Neural progenitor cell (in vitro differentiated cells): ENCODE data around the gene GPR85. TPM values are rescaled to one million over a fixed set of nuclear protein-coding genes. Genes with fewer than 3 reads are reported as not detected.

Source experiments
- DNase-seq: peaks from one replicate; pipeline ENCODE4 v3.0.0-alpha.2; 2016; ENCODE audit warnings: low spot score
- H2AFZ ChIP-seq: fragments of 200-600 bp; sonication (generic); replicated peaks from 2 replicates; pipeline ENCODE4 v1.6.1; 2016; ENCODE audit warnings: antibody characterized with exemption
- H3F3A ChIP-seq: fragments of 200-600 bp; sonication (generic); 2 replicates; pipeline ENCODE4 v1.6.1; 2016; ENCODE audit warnings: antibody characterized with exemption, low read depth
- H3K27ac ChIP-seq: fragments of 200-600 bp; sonication (generic); 2 replicates; pipeline ENCODE4 v1.5.1; 2016; ENCODE audit warnings: mild to moderate bottlenecking
- H3K27me3 ChIP-seq: fragments of 200-600 bp; sonication (generic); 2 replicates; pipeline ENCODE4 v1.6.1; 2016; ENCODE audit warnings: mild to moderate bottlenecking, moderate library complexity
- H3K36me3 ChIP-seq: fragments of 200-600 bp; sonication (generic); 2 replicates; pipeline ENCODE4 v1.5.1; 2016
- H3K4me1 ChIP-seq: fragments of 200-600 bp; sonication (generic); 2 replicates; pipeline ENCODE4 v1.6.1; 2016; ENCODE audit warnings: mixed run types
- H3K4me2 ChIP-seq: fragments of 200-600 bp; sonication (generic); 2 replicates; pipeline ENCODE4 v1.6.1; 2016
- H3K4me3 ChIP-seq: fragments of 200-600 bp; sonication (generic); 2 replicates; pipeline ENCODE4 v1.5.1; 2016
- H3K79me2 ChIP-seq: fragments of 200-600 bp; sonication (generic); 2 replicates; pipeline ENCODE4 v1.6.1; 2016; ENCODE audit warnings: low read depth
- H3K9ac ChIP-seq: fragments of 200-600 bp; sonication (generic); 2 replicates; pipeline ENCODE4 v1.6.1; 2016
- H3K9me3 ChIP-seq: fragments of 200-600 bp; sonication (generic); 2 replicates; pipeline ENCODE4 v1.5.1; 2016; ENCODE audit warnings: low read depth
- H4K20me1 ChIP-seq: fragments of 200-600 bp; sonication (generic); 2 replicates; pipeline ENCODE4 v1.6.1; 2016; ENCODE audit warnings: low read depth
- H3K27ac Mint-ChIP-seq: 3 replicates; pipeline ENCODE4 v1.8.0; 2021; ENCODE audit warnings: mixed read lengths
- H3K27me3 Mint-ChIP-seq: 2 replicates; pipeline ENCODE4 v1.8.0; 2022; ENCODE audit warnings: low read depth, mild to moderate bottlenecking, inconsistent platforms, moderate library complexity, mixed read lengths; ENCODE audit not compliant: insufficient read depth
- H3K36me3 Mint-ChIP-seq: 3 replicates; pipeline ENCODE4 v1.8.0; 2021; ENCODE audit warnings: mixed read lengths
- H3K4me1 Mint-ChIP-seq: 3 replicates; pipeline ENCODE4 v1.8.0; 2021; ENCODE audit warnings: mixed read lengths
- H3K4me3 Mint-ChIP-seq: 3 replicates; pipeline ENCODE4 v1.8.0; 2021; ENCODE audit warnings: mild to moderate bottlenecking, moderate library complexity, mixed read lengths
- H3K9me3 Mint-ChIP-seq: 3 replicates; pipeline ENCODE4 v1.8.0; 2020; ENCODE audit warnings: mixed read lengths
- CTCF ChIP-seq: fragments of 200-600 bp; sonication (generic); IDR thresholded peaks from 2 replicates; pipeline ENCODE4 v1.5.1; 2017; ENCODE audit warnings: antibody characterized with exemption, mild to moderate bottlenecking
- EZH2 ChIP-seq: fragments of 200-600 bp; sonication (generic); IDR thresholded peaks from 2 replicates; pipeline ENCODE4 v1.6.1; 2017; ENCODE audit warnings: antibody characterized with exemption, mild to moderate bottlenecking, moderate library complexity
- EZH2phosphoT487 ChIP-seq: fragments of 200-600 bp; sonication (generic); IDR thresholded peaks from 2 replicates; pipeline ENCODE4 v1.6.1; 2017; ENCODE audit warnings: antibody characterized with exemption
- total RNA-seq: library from RNA; depleted of rRNA; stranded (reverse); fragments of >200 nt; gene quantifications from 2 replicates; pipeline ENCODE4 v1.2.3, GENCODE V29; 2015; ENCODE audit warnings: low replicate concordance

GPR85 gene
- total RNA-seq, 1 donor from 2014 or later = 3.0 TPM

DNA sequence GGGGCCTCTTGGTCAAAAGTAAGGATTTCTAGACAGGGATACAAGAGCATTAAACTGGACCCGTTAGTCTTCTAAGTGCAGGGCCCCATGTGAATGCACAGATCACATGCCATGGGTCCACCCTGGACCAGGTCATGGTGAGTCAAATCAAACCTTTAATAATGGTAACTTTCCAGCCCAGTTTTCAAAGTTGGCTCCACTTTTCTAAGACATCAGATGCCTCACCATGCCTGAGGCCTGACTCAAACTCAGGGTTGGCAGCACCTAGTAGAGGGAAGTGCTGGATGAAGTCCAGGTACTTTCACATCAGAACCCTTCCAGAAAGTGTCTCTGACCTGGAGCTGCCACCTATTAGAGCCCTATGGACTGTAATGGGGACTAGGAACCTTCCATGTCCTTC is 41.4 kb upstream of the GPR85 start:
- H3K9ac ChIP-seq = no peak overlapping the region
- DNase-seq = no peak
- no peaks in the 10 kb centered on the region for H3K4me1 ChIP-seq
- Mint-ChIP-seq H3K27ac (no peak overlapping the region), H3K9me3 (no peaks in the 10 kb centered on the region), H3K4me1 (no peaks in the 10 kb centered on the region), H3K4me3 (no peak overlapping the region), H3K36me3 (no peaks in the 10 kb centered on the region), H3K27me3 (no peaks in the 10 kb centered on the region)
- no peaks in the 10 kb centered on the region for H3K9me3 ChIP-seq
- H3K4me3 ChIP-seq = no peak overlapping the region
- H2AFZ ChIP-seq = no peak overlapping the region
- H3K4me2 ChIP-seq = no peak overlapping the region
- H3K36me3 ChIP-seq = no peaks in the 10 kb centered on the region
- TF ChIP-seq EZH2 (no peak), EZH2phosphoT487 (no peak), CTCF (no peak)
- no peaks in the 10 kb centered on the region for H3K79me2 ChIP-seq
- no peaks in the 10 kb centered on the region for H3F3A ChIP-seq
- H3K27me3 ChIP-seq = peaks cover 4% of the 10 kb centered on the region
- H3K27ac ChIP-seq = no peak overlapping the region
- no peaks in the 10 kb centered on the region for H4K20me1 ChIP-seq

DNA sequence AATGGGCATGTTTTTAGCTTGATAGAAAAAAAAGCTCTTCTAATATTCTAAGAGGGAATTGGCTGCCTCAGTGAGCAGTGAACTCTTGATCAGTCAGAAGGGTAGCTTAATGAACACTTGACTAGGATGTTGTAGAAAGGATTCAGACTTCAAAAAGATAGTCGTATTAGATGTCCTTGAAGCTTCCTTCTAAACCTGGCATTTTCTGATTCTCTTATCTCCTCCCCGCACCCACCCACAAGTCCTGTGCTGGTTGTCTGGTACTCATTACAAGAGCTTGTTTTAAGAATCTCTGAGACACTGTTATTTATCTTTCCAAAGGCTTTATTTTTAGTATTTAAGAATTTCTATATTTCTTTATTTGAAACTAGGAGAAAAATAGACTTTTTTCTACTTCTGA is 39.1 kb upstream of the GPR85 start:
- Histone ChIP-seq H3K4me1 (no peaks in the 10 kb centered on the region), H3K27ac (no peak overlapping the region), H3K9me3 (no peaks in the 10 kb centered on the region), H3K36me3 (no peaks in the 10 kb centered on the region), H3K79me2 (no peaks in the 10 kb centered on the region), H3K4me2 (no peak overlapping the region), H4K20me1 (no peaks in the 10 kb centered on the region), H3K4me3 (no peak overlapping the region), H3F3A (no peaks in the 10 kb centered on the region), H2AFZ (no peak overlapping the region), H3K9ac (no peak overlapping the region), H3K27me3 (peaks cover 25% of the 10 kb centered on the region)
- no peak for DNase-seq
- Mint-ChIP-seq H3K9me3 (no peaks in the 10 kb centered on the region), H3K4me1 (no peaks in the 10 kb centered on the region), H3K36me3 (no peaks in the 10 kb centered on the region), H3K4me3 (no peak overlapping the region), H3K27ac (no peak overlapping the region), H3K27me3 (no peaks in the 10 kb centered on the region)
- TF ChIP-seq EZH2phosphoT487 = no peak

- TF ChIP-seq EZH2 (no peak), EZH2phosphoT487 (no peak), CTCF (no peak)
- H3K27ac Mint-ChIP-seq = no peak overlapping the region
These were observed 36.1 kb upstream of the GPR85 start for GRCh38 chr7:113122744-113123143.

GRCh38 chr7:113120647-113121046 is 34.0 kb upstream of the GPR85 start:
- Histone ChIP-seq H3K4me2 (no peak overlapping the region), H2AFZ (no peak overlapping the region), H3F3A (no peaks in the 10 kb centered on the region), H3K79me2 (peaks cover 15% of the 10 kb centered on the region), H3K4me3 (no peak overlapping the region), H3K27ac (no peak overlapping the region), H3K4me1 (peaks cover 8% of the 10 kb centered on the region), H3K9ac (no peak overlapping the region), H3K27me3 (peaks cover 44% of the 10 kb centered on the region), H4K20me1 (no peaks in the 10 kb centered on the region), H3K9me3 (no peaks in the 10 kb centered on the region), H3K36me3 (no peaks in the 10 kb centered on the region)
- Mint-ChIP-seq H3K36me3 (peaks cover 4% of the 10 kb centered on the region), H3K4me1 (peaks cover 15% of the 10 kb centered on the region), H3K27ac (no peak overlapping the region), H3K9me3 (no peaks in the 10 kb centered on the region), H3K4me3 (no peak overlapping the region), H3K27me3 (no peaks in the 10 kb centered on the region)
- no peak for DNase-seq
- TF ChIP-seq EZH2phosphoT487 (no peak), CTCF (no peak), EZH2 (no peak)

More at GRCh38 chr7:113122744-113123143, 36.1 kb upstream of the GPR85 start:
- no peaks in the 10 kb centered on the region for H3K27me3 Mint-ChIP-seq
- no peaks in the 10 kb centered on the region for H3K9me3 ChIP-seq
- H4K20me1 ChIP-seq = no peaks in the 10 kb centered on the region
- no peaks in the 10 kb centered on the region for H3K36me3 ChIP-seq
- DNase-seq = no peak
- no peak overlapping the region for H2AFZ ChIP-seq
- no peaks in the 10 kb centered on the region for H3K36me3 Mint-ChIP-seq
- peaks cover 5% of the 10 kb centered on the region for H3K79me2 ChIP-seq
- peaks cover 44% of the 10 kb centered on the region for H3K27me3 ChIP-seq
- H3K9me3 Mint-ChIP-seq = no peaks in the 10 kb centered on the region
- H3K4me2 ChIP-seq = no peak overlapping the region
- H3K4me3 Mint-ChIP-seq = no peak overlapping the region
- no peak overlapping the region for H3K27ac ChIP-seq
- no peak overlapping the region for H3K4me3 ChIP-seq
- H3K4me1 ChIP-seq = peaks cover under 1% of the 10 kb centered on the region
- H3K4me1 Mint-ChIP-seq = peaks cover 9% of the 10 kb centered on the region
- no peaks in the 10 kb centered on the region for H3F3A ChIP-seq
- H3K9ac ChIP-seq = no peak overlapping the region
